Heart left ventricle (tissue), 16 donors: Measurements from ENCODE around the gene PPP1R7. TPM values are rescaled to one million over a fixed set of nuclear protein-coding genes. Genes with fewer than 3 reads are reported as not detected.
"Not testable (repeated sequence)": the region's sequence is repeated elsewhere in the genome, so short reads cannot be mapped to it uniquely, and the experiment has no call there.

Experiments used
- ATAC-seq, 4 donors: fragments of 200-7000 bp; cut with Tn5 transposase; one replicate each; pipeline ENCODE4 v1.9.1; 2020 to 2022; ENCODE audit warnings: moderate library complexity in 4 of 4, mild to moderate bottlenecking in 3 of 4, moderate number of reproducible peaks in 1 of 4
- DNase-seq, 5 donors: peaks; one replicate each; pipeline ENCODE4 v3.0.0-alpha.2; 2020
- H3K27ac ChIP-seq, 12 donors: fragments of 200-600 bp; sonication (generic) in 4 of 12; one replicate each; pipeline versions ENCODE4 v1.5.0 to v1.8.0; 2016 to 2022; ENCODE audit warnings: mild to moderate bottlenecking in 2 of 12
- H3K27me3 ChIP-seq, 9 donors: fragments of 200-600 bp; sonication (generic) in 2 of 9; one replicate each; pipeline versions ENCODE4 v1.5.1 to v1.8.0; 2016 to 2022; ENCODE audit warnings: mild to moderate bottlenecking in 3 of 9
- H3K36me3 ChIP-seq, 9 donors: fragments of 200-600 bp; sonication (generic) in 2 of 9; one replicate each; pipeline versions ENCODE4 v1.5.0 to v1.8.0; 2018 to 2022; ENCODE audit warnings: mild to moderate bottlenecking in 2 of 9
- H3K4me1 ChIP-seq, 12 donors: fragments of 200-600 bp; sonication (generic) in 4 of 12; one replicate each; pipeline versions ENCODE4 v1.5.0 to v1.8.0; 2016 to 2022; ENCODE audit warnings: mild to moderate bottlenecking in 3 of 12
- H3K4me3 ChIP-seq, 12 donors: fragments of 200-600 bp; sonication (generic) in 4 of 12; one replicate each; pipeline versions ENCODE4 v1.5.0 to v1.8.0; 2017 to 2022; ENCODE audit warnings: mild to moderate bottlenecking in 9 of 12, moderate library complexity in 4 of 12
- H3K9me3 ChIP-seq, 12 donors: fragments of 200-600 bp; sonication (generic) in 4 of 12; one replicate each; pipeline versions ENCODE4 v1.5.0 to v1.8.0; 2016 to 2022; ENCODE audit warnings: mild to moderate bottlenecking in 1 of 12
- CTCF ChIP-seq, 12 donors: fragments of 200-600 bp; sonication (generic) in 4 of 12; IDR thresholded peaks; one replicate each; pipeline versions ENCODE4 v1.5.0 to v1.8.0; 2018 to 2022; ENCODE audit warnings: antibody characterized with exemption in 12 of 12, mild to moderate bottlenecking in 5 of 12
- POLR2A ChIP-seq, 2 donors: fragments of 450-650 bp; IDR thresholded peaks; one replicate each; pipeline ENCODE4 v1.6.1; 2017; ENCODE audit warnings: antibody characterized with exemption in 2 of 2, mild to moderate bottlenecking in 2 of 2, moderate library complexity in 2 of 2
- WGBS, 4 donors: extraction: QIAGEN DNeasy Blood & Tissue Kit in 2 of 4; methylation state at CpG; one replicate each; pipeline versions ENCODE4 v1.1.5 to v1.1.7; 2013 to 2018; 5-methylcytosine and 5-hydroxymethylcytosine counted together
- intact Hi-C, 10 donors: fragments of 100-400 bp; cut with DNase I; formaldehyde crosslinking; loops; one replicate each; pipeline versions ENCODE4 v1.11.1 to v1.14.2; 2022
- polyA plus RNA-seq, 2 donors: library from polyadenylated mRNA; stranded (reverse); fragments of 200-250 nt; gene quantifications; one replicate each; pipeline ENCODE4 v1.2.3, GENCODE V29; 2013
- total RNA-seq, 9 donors: library from RNA; depleted of rRNA in 2 of 9; stranded (reverse); fragments of >200 nt in 2 of 9; fragmentation: NEBNext Ultra II Directional in 3 of 9; extraction: Animal tissue kit (Norgen Biotek cat#: 25700) in 3 of 9; gene quantifications; one replicate each; pipeline versions ENCODE4 v1.1.0 to v1.2.4, GENCODE V29; 2016 to 2023
- donor health status: ischemic (EF 13 %, LVEDD 7.1; RV severe dilation, severe dysfunction).
- donor health status: healthy with polysubstance abuse.
- donor health status: DM: no; HTN: yes; CAD: no.
- donor health status: DM: no; HTN: no; CAD: no.
- donor health status: ischemic (EF 25% LVEDD 6.9; RV normal size, moderate dysfunction).
- donor health status: ischemic (EF 25% LVEDD 5.7; RV mildly dilated, moderate dysfunction).
- donor health status: healthy.
- donor health status: DM: yes; HTN: yes; CAD: no.
- donor health status: ischemic (EF 35%, LVEDD 5.7; RV mildly dilated, moderate dysfunction).
- donor health status: nonischemic (EF 11% LVEDD 7.7; RV severe dilation, severe dysfunction).
- donor health status: DM: yes; HTN: yes; CAD: no.
- donor health status: PGD.
- donor health status: ischemic (EF 29% LVEDD 5.4; RV normal size, mild dysfunction).
- donor health status: nonischemic (EF 23%, LVEDD 6.1; RV moderate dilation, normal function).

PPP1R7 gene
- total and polyA plus RNA-seq, 11 donors: 66.7 to 110 (median 79.8) TPM

GRCh38 chr2:241193271-241193670 is 43.0 kb downstream of the PPP1R7 start:
- TF ChIP-seq CTCF (IDR thresholded peaks at IDR 0.05) (no peak), POLR2A (IDR thresholded peaks at IDR 0.05) (no peak)
- no peak for DNase-seq
- no peak for ATAC-seq
- Histone ChIP-seq H3K27ac (no peak overlapping the region), H3K4me3 (no peak overlapping the region), H3K27me3 (no peaks in the 10 kb centered on the region), H3K4me1 (no peaks in the 10 kb centered on the region), H3K36me3 (no peaks in the 10 kb centered on the region), H3K9me3 (no peaks in the 10 kb centered on the region)
- 83 to 91% (median 87%) methylated on average over 8 of the region's 8 CpGs for WGBS, 4 donors
- intact Hi-C loops: no loop called here

- Histone ChIP-seq H3K9me3 (no peaks in the 10 kb centered on the region), H3K4me3 (no peak overlapping the region), H3K27ac (no peak overlapping the region), H3K27me3 (no peaks in the 10 kb centered on the region), H3K36me3 (no peaks in the 10 kb centered on the region), H3K4me1 (no peaks in the 10 kb centered on the region)
- no peak for ATAC-seq
- DNase-seq: peak in 1 of 5 donors; percentile 7
- no peak for TF ChIP-seq CTCF (IDR thresholded peaks at IDR 0.05)
- TF ChIP-seq POLR2A (IDR thresholded peaks at IDR 0.05): no peak
- 57 to 74% (median 67%) methylated on average over 9 of the region's 9 CpGs for WGBS, 4 donors
- intact Hi-C loops: no loop called here
These were observed 44.5 kb downstream of the PPP1R7 start for GRCh38 chr2:241194811-241195210.

- H3K9me3 ChIP-seq: no peaks in the 10 kb centered on the region
- no peak overlapping the region for H3K4me3 ChIP-seq
- H3K27me3 ChIP-seq: no peaks in the 10 kb centered on the region
- H3K36me3 ChIP-seq: no peaks in the 10 kb centered on the region
- peak in 1 of 5 donors; percentile 16 for DNase-seq
- H3K4me1 ChIP-seq: no peaks in the 10 kb centered on the region
- no peak for ATAC-seq
- TF ChIP-seq CTCF (IDR thresholded peaks at IDR 0.05) (no peak), POLR2A (IDR thresholded peaks at IDR 0.05) (no peak)
- intact Hi-C loops: no loop called here
- no peak overlapping the region for H3K27ac ChIP-seq
- 87 to 91% (median 89%) methylated on average over 13 to 18 of the region's 18 CpGs for WGBS, 4 donors
These were observed 45.4 kb downstream of the PPP1R7 start for GRCh38 chr2:241195506-241196130.

GRCh38 chr2:241197246-241197645 is 47.0 kb downstream of the PPP1R7 start:
- H3K9me3 ChIP-seq, H3K36me3 ChIP-seq, H3K27ac ChIP-seq, H3K4me1 ChIP-seq, intact Hi-C loops, H3K4me3 ChIP-seq, H3K27me3 ChIP-seq, ATAC-seq: not testable (repeated sequence)
- 90 to 97% (median 95%) methylated on average over 13 to 14 of the region's 14 CpGs for WGBS, 4 donors
- DNase-seq: peak in 1 of 5 donors; percentile 8

GRCh38 chr2:241197947-241198346 is 47.7 kb downstream of the PPP1R7 start:
- ATAC-seq (no peak), DNase-seq (peak in 1 of 5 donors; percentile 14)
- intact Hi-C loops: no loop called here
- Histone ChIP-seq H3K27me3 (no peaks in the 10 kb centered on the region), H3K4me3 (no peak overlapping the region), H3K9me3 (no peaks in the 10 kb centered on the region), H3K4me1 (no peaks in the 10 kb centered on the region), H3K36me3 (no peaks in the 10 kb centered on the region), H3K27ac (no peak overlapping the region)
- 88 to 89% (median 89%) methylated on average over 6 of the region's 6 CpGs for WGBS, 4 donors
- no peak for TF ChIP-seq POLR2A (IDR thresholded peaks at IDR 0.05)
- TF ChIP-seq CTCF (IDR thresholded peaks at IDR 0.05): no peak
